ENCODE data around the gene FRMD4A. TPM values are rescaled to one million over a fixed set of nuclear protein-coding genes. Genes with fewer than 3 reads are reported as not detected.

The FRMD4A gene
- total and polyA plus RNA-seq, 7 donors = 3.0 to 27.8 (median 14.4) TPM

- TF ChIP-seq POLR2AphosphoS5 (IDR thresholded peaks at IDR 0.05) = no peak
- no peak for TF ChIP-seq EP300 (IDR thresholded peaks at IDR 0.05)
- TF ChIP-seq POLR2A (IDR thresholded peaks at IDR 0.05) = no peak
- TF ChIP-seq CTCF (IDR thresholded peaks at IDR 0.05) = no peak
- Histone ChIP-seq H3K27ac (no peak overlapping the region), H3K4me1 (no peaks in the 10 kb centered on the region), H3K4me3 (no peak overlapping the region), H3K27me3 (peaks cover 0 to 6% (median 0%) of the 10 kb centered on the region in 3 donors), H3K36me3 (no peaks in the 10 kb centered on the region), H3K9me3 (no peaks in the 10 kb centered on the region)
- intact Hi-C loops (cut with DNase I) = no loop called here
- WGBS, 2 donors = 78 to 89% methylated on average over 5 of the region's 5 CpGs
- no peak for DNase-seq
These were observed 174.6 kb downstream of the FRMD4A start for GRCh38 chr10:14156104-14156503.

- H3K4me3 ChIP-seq = no peak overlapping the region
- 81% methylated on average over 17 of the region's 17 CpGs for WGBS, 2 donors
These were observed 177.1 kb downstream of the FRMD4A start for GRCh38 chr10:14153570-14154055.

GRCh38 chr10:14151571-14151970 lies 179.2 kb downstream of the FRMD4A start:
- DNase-seq = no peak
- no peaks in the 10 kb centered on the region for H3K9me3 ChIP-seq
- H3K4me3 ChIP-seq = no peak overlapping the region
- WGBS, 2 donors = 80 to 85% methylated on average over 1 of the region's 1 CpG
- no peaks in the 10 kb centered on the region for H3K27me3 ChIP-seq
- TF ChIP-seq POLR2A (IDR thresholded peaks at IDR 0.05) (no peak), EP300 (IDR thresholded peaks at IDR 0.05) (no peak), POLR2AphosphoS5 (IDR thresholded peaks at IDR 0.05) (no peak), CTCF (IDR thresholded peaks at IDR 0.05) (no peak)
- intact Hi-C loops (cut with DNase I) = no loop called here
- H3K36me3 ChIP-seq = no peaks in the 10 kb centered on the region
- no peak overlapping the region for H3K27ac ChIP-seq
- H3K4me1 ChIP-seq = no peaks in the 10 kb centered on the region

More at GRCh38 chr10:14153570-14154055, 177.1 kb downstream of the FRMD4A start:
- Histone ChIP-seq H3K4me1 (no peaks in the 10 kb centered on the region), H3K36me3 (no peaks in the 10 kb centered on the region), H3K9me3 (no peaks in the 10 kb centered on the region), H3K27ac (no peak overlapping the region), H3K27me3 (no peaks in the 10 kb centered on the region)
- no peak for DNase-seq
- TF ChIP-seq POLR2AphosphoS5 (IDR thresholded peaks at IDR 0.05) (no peak), EP300 (IDR thresholded peaks at IDR 0.05) (no peak), POLR2A (IDR thresholded peaks at IDR 0.05) (no peak), CTCF (IDR thresholded peaks at IDR 0.05) (no peak)
- intact Hi-C loops (cut with DNase I) = no loop called here

GRCh38 chr10:14150526-14150925 lies 180.2 kb downstream of the FRMD4A start:
- H3K4me3 ChIP-seq = no peak overlapping the region
- no peak for DNase-seq
- H3K4me1 ChIP-seq = no peaks in the 10 kb centered on the region
- TF ChIP-seq EP300 (IDR thresholded peaks at IDR 0.05) (no peak), CTCF (IDR thresholded peaks at IDR 0.05) (no peak), POLR2AphosphoS5 (IDR thresholded peaks at IDR 0.05) (no peak), POLR2A (IDR thresholded peaks at IDR 0.05) (no peak)
- intact Hi-C loops (cut with DNase I) = no loop called here
- no peaks in the 10 kb centered on the region for H3K36me3 ChIP-seq
- no peaks in the 10 kb centered on the region for H3K9me3 ChIP-seq
- no peaks in the 10 kb centered on the region for H3K27me3 ChIP-seq
- H3K27ac ChIP-seq = no peak overlapping the region
- 71 to 76% methylated on average over 4 of the region's 4 CpGs for WGBS, 2 donors

- no peaks in the 10 kb centered on the region for H3K9me3 ChIP-seq
- H3K36me3 ChIP-seq = no peaks in the 10 kb centered on the region
- no peaks in the 10 kb centered on the region for H3K27me3 ChIP-seq
- TF ChIP-seq EP300 (IDR thresholded peaks at IDR 0.05) = no peak
- TF ChIP-seq POLR2A (IDR thresholded peaks at IDR 0.05) = no peak
- no peak for TF ChIP-seq CTCF (IDR thresholded peaks at IDR 0.05)
- TF ChIP-seq POLR2AphosphoS5 (IDR thresholded peaks at IDR 0.05) = no peak
- DNase-seq = no peak
- no peaks in the 10 kb centered on the region for H3K4me1 ChIP-seq
- 64 to 80% methylated on average over 4 of the region's 4 CpGs for WGBS, 2 donors
- intact Hi-C loops (cut with DNase I) = no loop called here
- no peak overlapping the region for H3K4me3 ChIP-seq
- H3K27ac ChIP-seq = no peak overlapping the region
These were observed 184.2 kb downstream of the FRMD4A start for GRCh38 chr10:14146501-14146900.
